Neuron (in vitro differentiated cells): Measurements from ENCODE around the gene ZNF292.
"Not testable (repeated sequence)": the region's sequence is repeated elsewhere in the genome, so short reads cannot be mapped to it uniquely, and the experiment has no call there.

Source experiments
- H2AFZ ChIP-seq: one replicate; pipeline ENCODE4 v1.6.1; 2013; ENCODE audit warnings: low read depth, mild to moderate bottlenecking, inconsistent platforms, low read length, moderate library complexity
- H3K27me3 ChIP-seq: one replicate; pipeline ENCODE4 v1.6.1; 2013; ENCODE audit warnings: low read length; ENCODE audit not compliant: insufficient read depth
- H3K36me3 ChIP-seq: one replicate; pipeline ENCODE4 v1.6.1; 2013; ENCODE audit warnings: low read length; ENCODE audit not compliant: insufficient read depth
- H3K4me1 ChIP-seq: one replicate; pipeline ENCODE4 v1.6.1; 2013; ENCODE audit warnings: low read length; ENCODE audit not compliant: insufficient read depth
- H3K4me3 ChIP-seq: 2 replicates; pipeline ENCODE4 v1.5.1; 2013; ENCODE audit warnings: mild to moderate bottlenecking, low read length, moderate library complexity
- H3K9me3 ChIP-seq: one replicate; pipeline ENCODE4 v1.6.1; 2013; ENCODE audit warnings: low read length

ZNF292 gene

DNA sequence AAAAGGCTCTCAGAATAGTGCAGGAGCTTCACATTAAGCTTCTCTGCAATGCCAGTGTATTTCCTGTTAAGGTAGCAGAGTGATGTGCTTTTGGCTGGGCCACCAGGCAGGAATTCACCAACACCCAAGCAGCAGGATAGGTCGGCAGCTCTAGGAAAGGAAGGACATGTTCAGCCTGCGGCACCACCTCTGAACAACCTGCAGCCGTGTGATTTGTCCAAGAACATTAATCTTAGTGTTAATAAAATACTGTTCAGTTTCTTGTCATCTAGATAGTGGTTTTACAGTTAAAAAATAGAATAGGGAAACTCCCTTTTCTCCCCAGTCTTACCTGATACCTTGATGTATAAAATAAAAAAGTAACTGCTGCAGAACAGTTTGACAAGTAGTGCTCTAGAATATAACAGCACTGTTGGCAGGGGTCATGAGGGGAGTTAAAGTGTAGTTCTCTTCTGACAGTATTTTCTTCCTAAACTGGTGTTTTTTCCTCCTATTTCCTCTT lies 18.8 kb downstream of the ZNF292 start:
- Histone ChIP-seq H2AFZ (no peak overlapping the region), H3K36me3 (peaks cover 19% of the 10 kb centered on the region), H3K27me3 (no peaks in the 10 kb centered on the region), H3K4me1 (no peaks in the 10 kb centered on the region), H3K9me3 (peaks cover 2% of the 10 kb centered on the region), H3K4me3 (no peak overlapping the region)

DNA sequence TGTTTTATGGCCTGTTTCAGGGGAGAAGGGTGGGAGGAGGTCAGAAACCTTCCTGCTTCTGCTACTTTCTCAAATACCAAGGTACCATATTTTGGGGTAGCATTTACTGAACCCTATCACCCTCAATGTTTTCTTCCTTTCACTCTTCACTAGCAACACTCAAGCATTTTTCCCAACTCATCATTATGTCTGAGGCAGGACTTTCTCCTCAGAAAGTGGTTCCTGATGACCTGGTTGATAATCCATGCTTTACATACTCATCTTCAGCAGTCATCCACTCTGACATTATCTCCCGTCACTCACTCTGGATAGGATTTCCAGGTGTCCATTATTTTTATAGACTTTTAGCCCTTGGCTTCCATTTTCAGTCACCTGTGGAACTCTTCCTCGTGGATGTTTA lies 21.1 kb downstream of the ZNF292 start:
- Histone ChIP-seq H2AFZ (no peak overlapping the region), H3K36me3 (peaks cover 23% of the 10 kb centered on the region), H3K9me3 (peaks cover 2% of the 10 kb centered on the region), H3K27me3 (no peaks in the 10 kb centered on the region), H3K4me3 (no peak overlapping the region), H3K4me1 (no peaks in the 10 kb centered on the region)

DNA sequence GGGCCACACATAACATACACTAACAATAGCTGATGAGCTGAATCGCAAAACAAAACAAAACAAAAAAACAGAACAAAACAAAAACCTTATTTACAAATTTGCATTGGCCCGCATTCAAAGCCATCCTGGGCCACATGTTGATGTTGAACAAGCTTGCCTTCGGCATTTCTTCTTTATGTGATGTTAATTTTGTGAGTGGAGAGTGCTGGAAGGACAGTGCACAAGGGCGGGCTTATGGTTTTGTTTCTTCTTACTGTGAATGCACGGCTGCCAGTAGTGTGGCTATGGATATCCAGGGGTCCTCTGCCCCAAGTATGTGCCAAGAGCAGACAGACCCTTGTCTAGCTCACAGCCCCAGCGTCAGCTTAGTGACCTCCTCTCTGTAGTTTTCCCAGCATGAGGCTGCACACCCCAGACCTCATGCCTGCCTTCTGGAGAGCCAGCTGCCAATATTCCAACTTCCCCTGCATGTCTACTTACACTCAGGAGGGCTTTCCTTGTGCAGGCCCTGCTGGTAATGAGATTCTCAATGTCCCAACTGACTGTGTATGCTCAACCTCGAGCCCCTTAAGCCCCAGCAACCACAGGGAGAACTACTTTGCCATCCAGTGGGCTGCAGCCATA lies 24.9 kb downstream of the ZNF292 start:
- no peak overlapping the region for H2AFZ ChIP-seq
- no peaks in the 10 kb centered on the region for H3K4me1 ChIP-seq
- H3K27me3 ChIP-seq = no peaks in the 10 kb centered on the region
- peaks cover 2% of the 10 kb centered on the region for H3K9me3 ChIP-seq
- H3K4me3 ChIP-seq = no peak overlapping the region
- H3K36me3 ChIP-seq = peaks cover 27% of the 10 kb centered on the region

DNA sequence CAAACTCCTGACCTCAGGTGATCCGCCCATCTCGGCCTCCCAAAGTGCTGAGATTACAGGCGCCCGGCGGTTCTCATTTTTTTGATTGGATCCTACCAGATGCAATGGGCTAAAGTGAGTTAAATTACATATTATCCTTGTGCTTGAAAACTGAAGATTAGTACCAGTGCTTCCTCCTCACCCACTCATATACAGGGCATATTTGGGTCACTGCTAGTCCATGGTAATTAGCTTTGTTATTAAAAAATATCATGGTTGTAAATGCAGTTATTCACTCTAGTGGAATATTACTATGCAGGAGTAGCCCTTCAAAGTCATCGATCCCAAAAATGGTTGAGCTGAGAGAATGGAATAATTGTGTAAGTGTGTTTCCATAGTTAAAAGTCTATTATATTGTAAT lies 26.5 kb downstream of the ZNF292 start:
- Histone ChIP-seq H3K4me1 (no peaks in the 10 kb centered on the region), H2AFZ (no peak overlapping the region), H3K36me3 (peaks cover 28% of the 10 kb centered on the region), H3K27me3 (no peaks in the 10 kb centered on the region), H3K4me3 (no peak overlapping the region), H3K9me3 (peaks cover 2% of the 10 kb centered on the region)

DNA sequence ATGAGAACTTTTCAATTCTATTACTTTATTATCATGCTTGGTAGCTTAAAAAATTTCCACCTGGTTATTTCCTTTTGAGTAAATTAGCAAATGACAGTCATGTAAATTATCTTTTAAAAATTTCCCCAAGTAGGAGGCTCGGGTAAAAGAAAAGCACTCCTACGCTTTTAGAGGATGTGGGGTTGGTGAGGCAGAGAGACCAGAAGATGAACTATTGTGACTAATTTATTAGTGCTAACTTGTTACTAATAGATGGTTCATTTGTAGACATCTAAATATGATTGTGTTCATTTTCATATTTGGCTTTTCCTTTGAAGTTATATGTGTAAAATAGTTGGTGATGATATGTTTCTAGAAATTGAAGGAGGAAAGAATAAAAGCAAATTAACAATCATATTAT lies 27.0 kb downstream of the ZNF292 start:
- no peak overlapping the region for H2AFZ ChIP-seq

DNA sequence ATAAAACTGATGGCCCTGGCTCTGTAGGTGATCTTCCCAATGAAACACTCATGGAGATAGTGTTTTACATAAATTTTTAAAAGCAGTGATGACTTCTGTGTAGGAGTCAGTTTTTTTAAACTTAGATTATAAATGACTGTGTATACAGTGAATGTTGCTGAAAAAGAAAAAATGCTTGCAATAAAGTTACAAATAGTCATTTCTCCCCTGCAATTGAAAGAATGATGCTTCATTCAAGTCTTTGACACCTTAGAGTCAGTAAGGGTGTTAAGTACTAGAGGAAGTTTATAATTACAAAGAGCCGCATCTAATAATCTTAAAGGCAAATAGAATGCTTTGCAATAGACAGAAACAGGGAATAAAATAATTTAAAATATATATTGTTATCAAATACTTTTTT lies 27.6 kb downstream of the ZNF292 start:
- no peaks in the 10 kb centered on the region for H3K4me1 ChIP-seq

More for the DNA sequence above, 27.0 kb downstream of the ZNF292 start:
- no peaks in the 10 kb centered on the region for H3K4me1 ChIP-seq
- H3K27me3 ChIP-seq = no peaks in the 10 kb centered on the region
- H3K9me3 ChIP-seq = peaks cover 2% of the 10 kb centered on the region
- H3K36me3 ChIP-seq = peaks cover 25% of the 10 kb centered on the region
- no peak overlapping the region for H3K4me3 ChIP-seq

DNA sequence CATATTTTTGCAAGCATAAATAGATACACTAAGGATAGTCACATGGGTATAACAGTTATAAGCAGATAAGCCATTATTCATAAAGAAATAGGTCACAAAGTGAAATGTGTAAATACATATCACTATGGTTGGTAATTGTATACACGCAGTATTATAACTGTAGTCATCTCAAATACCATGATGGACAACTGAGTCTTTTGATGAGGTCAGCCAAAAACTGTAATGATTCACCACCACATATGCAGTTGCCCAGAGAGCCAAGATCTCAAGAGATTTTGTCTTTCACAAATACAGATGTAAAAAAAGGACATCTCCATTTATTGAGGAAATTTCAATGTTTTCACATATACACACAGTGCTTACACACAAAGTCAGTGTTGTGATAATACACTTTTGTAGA lies 28.3 kb downstream of the ZNF292 start:
- Histone ChIP-seq H3K36me3 (peaks cover 25% of the 10 kb centered on the region), H3K4me1 (no peaks in the 10 kb centered on the region), H2AFZ (no peak overlapping the region), H3K4me3 (no peak overlapping the region), H3K9me3 (no peaks in the 10 kb centered on the region), H3K27me3 (no peaks in the 10 kb centered on the region)

More for the DNA sequence above, 27.6 kb downstream of the ZNF292 start:
- no peak overlapping the region for H3K4me3 ChIP-seq
- no peak overlapping the region for H2AFZ ChIP-seq
- H3K9me3 ChIP-seq = no peaks in the 10 kb centered on the region
- peaks cover 25% of the 10 kb centered on the region for H3K36me3 ChIP-seq
- no peaks in the 10 kb centered on the region for H3K27me3 ChIP-seq

DNA sequence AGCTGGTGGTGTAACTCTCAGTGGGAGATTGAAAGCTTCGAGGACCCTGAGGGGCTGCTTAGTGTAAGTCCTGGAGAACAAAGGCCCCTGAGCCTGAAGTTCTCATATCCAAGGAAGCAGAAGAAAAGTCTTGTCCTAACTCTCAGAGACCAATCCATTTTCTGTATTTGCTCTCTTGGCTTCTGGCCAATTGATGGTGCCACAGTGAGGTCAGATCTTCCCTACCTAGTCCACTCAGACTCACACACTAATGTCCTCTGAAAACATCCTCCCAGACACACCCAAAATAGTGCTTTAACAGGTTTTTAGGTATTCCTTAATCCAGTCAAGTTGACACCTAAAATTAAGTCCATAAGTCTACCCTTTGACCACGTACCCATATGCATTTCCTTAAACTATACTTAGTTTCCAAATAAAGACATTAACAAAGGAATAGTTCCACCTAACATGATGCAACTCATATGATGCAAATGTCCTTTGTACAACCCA lies 29.4 kb downstream of the ZNF292 start:
- Histone ChIP-seq H3K4me1 (no peaks in the 10 kb centered on the region), H3K27me3 (no peaks in the 10 kb centered on the region), H3K4me3 (no peak overlapping the region), H2AFZ (no peak overlapping the region), H3K36me3 (peaks cover 25% of the 10 kb centered on the region), H3K9me3 (no peaks in the 10 kb centered on the region)

DNA sequence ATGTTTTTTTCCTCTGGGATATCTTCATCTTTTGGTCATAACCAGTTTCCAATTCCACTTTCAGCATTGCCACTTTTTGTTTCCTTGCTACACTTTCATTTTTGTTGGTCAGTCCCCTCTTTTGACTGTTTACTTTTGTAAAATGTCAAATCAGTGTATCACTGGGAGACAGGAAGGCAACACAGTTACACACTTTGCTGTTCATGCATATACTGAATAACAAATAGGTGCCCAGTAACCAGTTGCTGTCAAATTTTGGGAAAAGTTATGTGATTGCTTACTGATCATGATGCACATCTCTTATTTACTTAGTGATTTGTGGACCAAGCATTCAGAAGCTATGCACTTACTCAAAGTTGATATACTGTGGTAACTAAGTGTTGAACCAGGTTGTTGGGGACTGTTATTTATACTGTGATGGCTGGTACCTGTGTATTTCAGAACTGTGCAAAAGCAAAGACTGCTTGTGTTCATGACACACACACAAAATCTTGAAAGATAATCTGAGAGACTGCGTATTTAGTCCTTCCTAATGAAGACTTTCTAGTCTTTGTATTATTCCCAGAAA lies 41.0 kb downstream of the ZNF292 start:
- peaks cover 2% of the 10 kb centered on the region for H3K9me3 ChIP-seq
- no peak overlapping the region for H3K4me3 ChIP-seq
- H3K27me3 ChIP-seq = no peaks in the 10 kb centered on the region
- H2AFZ ChIP-seq = no peak overlapping the region
- H3K36me3 ChIP-seq = no peaks in the 10 kb centered on the region
- peaks cover 5% of the 10 kb centered on the region for H3K4me1 ChIP-seq

DNA sequence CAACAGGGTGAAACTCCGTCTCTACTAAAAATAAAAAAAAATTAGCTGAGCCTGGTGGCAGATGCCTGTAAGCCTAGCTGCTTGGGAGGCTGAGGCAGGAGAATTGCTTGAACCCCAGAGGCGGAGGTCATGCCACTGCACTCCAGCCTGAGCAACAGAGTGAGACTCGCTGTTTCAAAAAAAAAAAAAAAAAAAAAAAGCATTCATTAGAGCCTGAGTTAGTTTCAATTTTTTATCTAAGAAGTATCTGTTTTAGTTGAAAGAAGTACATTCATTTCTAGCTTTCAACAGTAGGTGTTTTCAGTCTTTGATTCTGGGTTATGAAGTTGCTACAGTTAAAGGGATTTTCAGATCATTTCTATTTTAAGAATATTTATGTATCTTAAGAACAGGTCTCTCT lies 42.2 kb downstream of the ZNF292 start:
- Histone ChIP-seq H3K4me1 (peaks cover 5% of the 10 kb centered on the region), H3K4me3 (no peak overlapping the region), H2AFZ (no peak overlapping the region), H3K27me3 (no peaks in the 10 kb centered on the region), H3K9me3 (peaks cover 2% of the 10 kb centered on the region), H3K36me3 (no peaks in the 10 kb centered on the region)

DNA sequence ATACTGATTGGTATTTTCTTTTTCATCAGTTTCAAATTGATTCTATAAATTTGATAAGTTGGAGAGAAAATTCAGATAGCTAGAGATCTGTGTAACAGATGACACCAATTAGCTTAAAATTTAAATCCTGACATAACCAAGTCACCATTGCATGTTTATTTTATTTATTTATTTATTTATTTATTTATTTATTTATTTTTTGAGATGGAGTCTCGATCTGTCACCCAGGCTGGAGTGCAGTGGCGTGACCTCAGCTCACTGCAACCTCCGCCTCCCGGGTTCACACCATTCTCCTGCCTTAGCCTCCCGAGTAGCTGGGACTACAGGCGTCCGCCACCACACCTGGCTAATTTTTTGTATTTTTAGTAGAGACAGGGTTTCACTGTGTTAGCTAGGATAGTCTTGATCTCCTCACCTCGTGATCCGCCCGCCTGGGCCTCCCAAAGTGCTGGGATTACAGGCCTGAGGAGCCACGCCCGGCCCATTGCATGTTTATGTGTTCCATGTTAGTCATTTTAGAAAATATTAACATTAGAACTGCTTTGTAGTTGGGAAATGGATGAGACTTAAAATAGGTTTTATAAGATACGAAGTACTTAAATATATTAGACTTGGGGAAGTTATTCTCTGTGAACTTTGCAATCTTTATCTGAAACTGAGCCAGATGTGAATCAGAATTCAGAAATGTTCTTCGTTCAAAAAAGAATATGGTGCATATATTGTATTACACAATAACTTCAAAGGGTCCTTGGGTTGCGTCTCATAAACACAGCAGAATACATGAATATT lies 42.9 kb downstream of the ZNF292 start:
- H3K4me3 ChIP-seq, H3K36me3 ChIP-seq, H2AFZ ChIP-seq, H3K4me1 ChIP-seq, H3K27me3 ChIP-seq, H3K9me3 ChIP-seq: not testable (repeated sequence)

DNA sequence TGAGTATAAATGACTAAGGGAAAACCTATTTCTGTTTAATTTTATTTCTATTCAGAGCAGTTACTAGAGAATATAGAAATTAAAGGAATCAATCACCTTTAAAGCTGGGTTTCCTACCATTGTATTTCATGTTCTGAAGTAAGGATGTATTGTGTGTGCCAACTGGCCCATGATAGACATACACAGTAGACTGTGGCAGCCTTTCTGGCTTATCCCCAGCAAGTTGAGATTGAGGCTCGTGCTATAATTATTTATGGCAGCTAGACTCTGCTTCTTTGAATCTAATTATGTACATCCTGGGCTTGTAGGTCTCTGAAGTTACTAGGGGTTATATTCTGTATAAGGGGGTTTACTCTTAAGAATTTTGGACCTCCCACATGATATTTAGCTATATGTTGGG lies 44.4 kb downstream of the ZNF292 start:
- Histone ChIP-seq H3K4me1 (peaks cover 5% of the 10 kb centered on the region), H3K9me3 (no peaks in the 10 kb centered on the region), H3K27me3 (no peaks in the 10 kb centered on the region), H3K36me3 (peaks cover 5% of the 10 kb centered on the region), H2AFZ (no peak overlapping the region), H3K4me3 (no peak overlapping the region)

DNA sequence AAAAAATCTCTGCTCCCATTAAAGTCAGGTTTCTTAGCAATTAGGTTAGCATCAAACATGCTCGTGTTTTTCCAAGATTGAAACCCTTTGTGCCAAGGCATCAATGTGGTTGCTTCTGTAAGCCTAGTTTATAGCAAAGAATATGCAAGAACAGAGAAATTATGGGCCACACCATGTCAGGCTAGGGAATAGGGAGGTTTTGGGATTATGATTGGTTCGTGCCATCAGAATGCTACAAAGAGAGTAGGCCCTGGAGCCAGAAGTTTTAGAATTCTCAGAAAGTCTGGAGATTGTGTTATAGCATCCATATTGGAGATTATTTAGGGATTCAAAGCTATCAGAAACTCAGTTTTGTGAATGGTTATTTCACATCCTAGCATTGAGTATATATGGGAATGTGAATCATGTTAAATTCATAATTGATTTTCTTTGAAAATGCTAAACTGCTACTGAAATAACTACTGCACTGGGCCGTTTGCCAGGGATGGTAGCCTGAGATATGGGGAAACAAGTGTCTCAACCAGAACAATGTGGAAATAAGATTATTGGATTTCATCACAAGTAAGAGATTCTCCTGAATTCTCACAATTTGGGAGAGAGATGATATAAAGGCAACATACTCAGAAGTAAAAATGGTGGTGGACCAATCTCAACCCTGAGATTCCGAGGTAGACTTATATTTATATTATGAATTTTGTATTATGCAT lies 45.3 kb downstream of the ZNF292 start:
- H3K27me3 ChIP-seq = no peaks in the 10 kb centered on the region
- H3K36me3 ChIP-seq = peaks cover 7% of the 10 kb centered on the region
- no peak overlapping the region for H3K4me3 ChIP-seq

More for the DNA sequence above, 45.3 kb downstream of the ZNF292 start:
- H2AFZ ChIP-seq = no peak overlapping the region
- no peaks in the 10 kb centered on the region for H3K9me3 ChIP-seq
- H3K4me1 ChIP-seq = peaks cover 5% of the 10 kb centered on the region
